ENCODE results near the gene LARGE2.

DNA sequence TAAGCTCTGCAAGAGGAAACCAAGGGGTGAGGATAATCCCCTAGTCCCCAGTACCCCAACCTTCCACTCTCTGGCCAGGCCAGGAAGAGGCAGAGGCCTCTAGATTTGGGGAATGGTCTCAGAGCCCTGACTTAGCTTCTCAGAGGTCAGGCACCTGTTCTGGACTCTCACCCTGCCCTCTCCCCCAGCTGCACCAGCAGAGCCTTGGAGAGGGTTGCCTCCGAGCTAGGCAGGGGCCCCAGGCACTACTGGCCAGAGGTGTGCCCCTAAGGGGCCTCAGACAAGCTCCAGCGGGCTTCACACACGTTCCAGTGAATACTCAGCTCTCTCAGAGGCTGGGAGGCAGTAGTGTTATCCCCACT, 23.4 kb upstream of the LARGE2 start:
- TF ChIP-seq, protein P1, sequence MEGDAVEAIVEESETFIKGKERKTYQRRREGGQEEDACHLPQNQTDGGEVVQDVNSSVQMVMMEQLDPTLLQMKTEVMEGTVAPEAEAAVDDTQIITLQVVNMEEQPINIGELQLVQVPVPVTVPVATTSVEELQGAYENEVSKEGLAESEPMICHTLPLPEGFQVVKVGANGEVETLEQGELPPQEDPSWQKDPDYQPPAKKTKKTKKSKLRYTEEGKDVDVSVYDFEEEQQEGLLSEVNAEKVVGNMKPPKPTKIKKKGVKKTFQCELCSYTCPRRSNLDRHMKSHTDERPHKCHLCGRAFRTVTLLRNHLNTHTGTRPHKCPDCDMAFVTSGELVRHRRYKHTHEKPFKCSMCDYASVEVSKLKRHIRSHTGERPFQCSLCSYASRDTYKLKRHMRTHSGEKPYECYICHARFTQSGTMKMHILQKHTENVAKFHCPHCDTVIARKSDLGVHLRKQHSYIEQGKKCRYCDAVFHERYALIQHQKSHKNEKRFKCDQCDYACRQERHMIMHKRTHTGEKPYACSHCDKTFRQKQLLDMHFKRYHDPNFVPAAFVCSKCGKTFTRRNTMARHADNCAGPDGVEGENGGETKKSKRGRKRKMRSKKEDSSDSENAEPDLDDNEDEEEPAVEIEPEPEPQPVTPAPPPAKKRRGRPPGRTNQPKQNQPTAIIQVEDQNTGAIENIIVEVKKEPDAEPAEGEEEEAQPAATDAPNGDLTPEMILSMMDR (conservative IDR thresholded peaks at IDR 0.05; ENCODE audit: low read length): no peak
- no peak for TF ChIP-seq EZH2phosphoT487 (IDR thresholded peaks at IDR 0.05; ENCODE audit: borderline replicate concordance, low read depth, low read length)

Data from OCI-LY7 (cell line).